ENCODE measurements around the gene DPYSL5.

Gene DPYSL5

DNA sequence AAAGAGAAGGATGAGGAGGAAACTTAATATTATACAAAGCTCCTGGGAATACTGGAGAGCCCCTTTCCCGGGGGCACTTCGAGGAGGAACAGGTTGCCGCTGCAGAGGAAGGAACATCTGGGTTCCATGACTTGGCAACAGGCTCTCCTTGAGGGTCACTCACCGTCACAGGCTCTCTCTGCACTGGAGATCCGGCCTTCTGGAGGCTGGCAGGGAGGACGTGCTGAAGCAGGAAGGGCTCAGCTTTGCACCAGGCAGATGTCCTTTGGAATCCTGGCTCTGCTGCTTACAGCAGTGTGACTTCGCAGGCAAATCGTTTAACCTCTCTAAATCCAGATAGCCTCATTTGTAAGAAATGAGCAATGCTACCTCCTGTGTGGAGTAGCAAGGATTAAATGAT, 2.9 kb upstream of the DPYSL5 start:
- no peak for DNase-seq (ENCODE audit: low read depth)

DNA sequence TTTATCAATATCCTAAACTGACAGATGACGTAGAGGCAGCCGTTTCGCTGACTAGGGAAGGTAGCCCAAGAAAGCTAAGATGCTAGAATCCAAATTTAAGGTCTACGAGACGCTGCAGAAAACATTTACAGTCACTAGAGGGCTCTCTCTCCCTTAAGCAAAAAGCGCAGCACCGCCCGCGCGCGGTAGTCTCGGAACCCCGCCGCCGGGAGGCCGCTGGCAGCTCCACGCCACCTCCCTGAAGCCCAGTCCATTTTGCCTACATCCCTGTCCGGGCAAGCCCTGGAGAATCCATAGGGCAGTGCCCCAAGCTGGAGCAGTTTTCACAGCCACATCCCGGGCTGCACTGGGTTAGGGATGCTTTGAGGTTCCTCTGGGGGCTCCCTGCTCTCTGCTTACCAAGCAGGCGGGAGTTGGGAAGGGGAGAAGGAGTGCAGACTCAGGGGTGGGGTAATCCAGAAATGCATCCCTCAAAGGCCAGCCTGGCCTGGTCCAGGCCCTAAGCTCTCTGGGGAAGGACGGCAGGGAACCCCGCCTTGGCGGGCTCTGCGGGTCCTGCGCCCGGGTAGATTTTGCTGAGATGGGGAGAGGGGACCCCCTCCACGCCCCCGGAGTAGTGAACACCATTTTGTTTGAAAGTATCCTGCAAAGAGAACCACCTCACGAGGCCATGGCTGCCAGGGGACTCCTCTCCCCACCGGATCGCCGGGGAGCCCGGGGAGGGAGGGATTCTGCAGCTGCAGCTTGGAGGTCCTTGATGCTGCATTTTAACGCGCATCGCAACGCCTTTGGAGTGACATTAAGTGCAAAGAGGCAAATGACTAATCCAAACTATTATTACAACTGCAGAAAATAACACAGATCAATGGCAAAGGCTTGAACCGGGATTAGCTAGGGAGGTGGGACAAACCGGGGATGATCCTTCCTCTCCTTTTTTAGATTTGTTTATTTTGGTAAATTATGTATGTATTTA, 1.3 kb upstream of the DPYSL5 start:
- DNase-seq (ENCODE audit: low read depth), result peak; percentile 46

DNA sequence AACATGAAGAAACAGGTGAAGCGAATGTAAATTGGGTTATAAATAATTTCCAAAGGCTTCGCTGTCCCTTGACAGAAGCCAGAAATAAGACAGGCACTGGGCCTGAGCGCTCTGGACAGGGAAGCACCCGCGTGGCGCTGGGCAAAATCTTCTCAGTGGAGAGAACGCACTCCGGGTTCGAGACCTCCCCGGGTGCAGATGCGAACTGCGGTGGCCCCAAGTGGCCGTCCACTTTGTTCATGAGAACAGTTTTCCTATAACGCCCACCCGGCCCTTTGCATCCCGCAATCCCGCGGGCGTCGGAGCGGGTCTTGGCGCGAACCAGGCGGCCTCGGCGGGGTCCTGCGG, 651 bp upstream of the DPYSL5 start:
- no peak for DNase-seq (ENCODE audit: low read depth)

DNA sequence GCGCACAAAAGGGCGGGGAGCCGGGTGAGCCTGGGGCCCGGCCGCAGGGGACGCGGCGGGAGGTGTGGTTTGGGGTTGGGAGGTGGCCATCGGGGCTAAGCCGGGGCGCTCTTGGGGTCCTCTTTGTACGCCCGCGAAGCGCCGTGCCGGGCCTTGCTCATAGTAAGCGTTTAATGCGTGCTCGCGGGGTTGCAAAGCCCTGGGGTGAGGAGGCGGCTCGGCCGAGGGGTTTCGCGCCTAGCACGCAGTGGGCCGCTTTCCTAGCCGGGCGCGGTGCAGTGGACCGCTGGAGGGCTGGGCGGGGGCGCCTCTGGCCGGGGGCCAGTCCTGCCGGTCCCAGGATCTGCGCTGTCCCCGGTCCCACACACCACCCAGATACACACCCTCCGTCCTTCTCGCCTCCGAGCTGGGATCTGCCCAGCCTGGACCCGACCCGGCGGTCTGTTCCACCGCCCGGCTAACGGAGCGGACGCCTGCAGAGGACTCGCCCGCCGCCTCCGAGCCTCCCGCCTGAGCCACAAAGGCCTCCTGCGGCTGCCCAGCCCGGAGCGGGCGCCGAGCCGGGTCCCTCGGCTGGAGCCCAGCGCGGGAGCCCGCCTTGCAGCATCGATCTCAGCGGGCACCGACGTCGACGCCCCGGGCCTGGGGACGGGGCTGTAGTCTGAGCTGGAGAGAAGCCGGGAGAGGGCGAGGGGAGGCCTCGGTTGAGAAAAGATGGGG, 564 bp downstream of the DPYSL5 start:
- DNase-seq (ENCODE audit: low read depth), result no peak

DNA sequence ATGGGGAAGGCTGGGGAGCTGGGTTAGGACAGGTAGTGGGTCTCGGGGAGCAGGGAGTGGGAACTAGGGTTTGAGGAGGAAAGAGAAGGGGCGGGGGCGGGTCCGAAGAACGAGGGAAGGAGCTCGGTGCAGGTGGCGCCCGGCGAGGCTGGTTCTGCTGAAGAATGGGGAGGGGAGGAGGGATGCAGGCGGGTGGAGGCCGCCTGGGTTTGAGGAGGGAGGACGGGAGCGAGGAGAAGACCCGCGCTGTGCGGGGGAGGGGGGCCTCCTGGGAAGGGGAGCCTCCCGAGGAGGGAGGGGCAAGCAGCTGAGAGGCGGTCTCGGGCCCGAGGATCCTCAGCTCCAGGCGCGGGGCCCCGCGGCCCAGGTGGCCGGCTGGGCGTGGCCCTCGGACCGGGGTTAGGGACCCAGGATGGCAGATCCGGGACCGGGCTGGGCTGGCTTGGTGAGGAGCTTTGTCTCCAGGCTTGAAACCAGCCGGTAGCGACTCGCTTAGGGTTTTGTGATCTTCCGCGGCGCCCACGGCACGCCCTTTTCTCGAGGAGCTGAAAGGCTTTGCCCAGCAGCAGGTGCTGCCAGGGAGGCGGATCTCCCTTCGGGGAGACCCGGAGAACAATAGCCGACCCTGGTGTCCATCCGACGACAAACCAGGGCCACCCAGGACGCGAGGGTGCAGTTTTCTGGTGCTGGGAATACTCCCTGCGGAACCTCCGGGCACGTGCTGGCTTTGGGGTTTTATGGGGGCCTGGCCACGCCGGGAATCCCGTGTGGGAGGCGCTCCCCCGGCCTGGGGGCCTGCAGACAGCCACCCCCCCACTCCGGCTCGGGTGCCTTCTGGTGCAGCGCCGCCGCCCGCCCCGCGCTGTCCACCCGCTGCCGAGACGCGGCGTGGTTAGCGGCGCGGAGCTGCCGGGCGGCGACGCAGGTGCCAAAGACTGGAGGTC, 1.4 kb downstream of the DPYSL5 start:
- DNase-seq (ENCODE audit: low read depth), result no peak

DNA sequence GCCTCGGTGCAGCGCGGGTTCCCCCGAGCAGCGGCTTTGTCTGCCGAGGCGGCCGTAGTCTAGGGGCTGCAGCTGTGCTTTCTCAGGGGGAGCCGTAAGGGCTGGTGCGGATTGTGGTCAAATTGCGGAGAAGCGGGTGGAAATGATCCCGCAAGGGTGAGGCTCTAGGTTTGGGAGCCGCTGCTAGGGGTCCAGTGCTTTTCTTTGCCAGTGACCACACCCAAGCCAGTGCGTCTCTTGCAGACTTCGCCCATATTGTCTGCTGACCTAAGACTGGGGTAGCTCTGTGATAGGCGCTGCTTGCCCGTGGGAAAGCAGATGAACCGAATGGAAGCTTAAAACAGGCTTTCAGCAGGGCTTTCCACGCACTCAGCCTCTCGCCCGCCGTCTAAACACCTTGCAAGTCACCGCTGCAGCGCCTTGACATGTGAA, 2.1 kb downstream of the DPYSL5 start:
- no peak for DNase-seq (ENCODE audit: low read depth)

DNA sequence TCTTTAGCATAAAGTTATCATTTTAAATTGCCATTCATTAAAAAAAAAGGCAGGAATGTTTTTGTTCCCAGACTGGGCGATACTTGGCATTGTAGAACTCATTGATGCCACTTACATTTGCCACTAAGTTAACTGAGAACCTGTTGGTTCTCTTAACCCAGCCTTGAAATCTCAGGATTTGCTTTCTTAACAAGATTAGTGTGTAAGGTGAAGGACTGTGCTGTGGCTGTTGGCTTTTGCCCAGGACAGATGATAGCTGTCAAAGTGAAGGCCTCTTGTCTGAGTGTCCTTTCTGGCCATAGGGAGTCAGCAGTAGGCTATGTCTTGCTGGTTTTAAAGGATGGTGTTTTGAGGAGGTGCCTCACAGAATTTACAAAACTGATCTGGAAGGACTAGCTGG, 2.6 kb downstream of the DPYSL5 start:
- no peak for DNase-seq (ENCODE audit: low read depth)

DNA sequence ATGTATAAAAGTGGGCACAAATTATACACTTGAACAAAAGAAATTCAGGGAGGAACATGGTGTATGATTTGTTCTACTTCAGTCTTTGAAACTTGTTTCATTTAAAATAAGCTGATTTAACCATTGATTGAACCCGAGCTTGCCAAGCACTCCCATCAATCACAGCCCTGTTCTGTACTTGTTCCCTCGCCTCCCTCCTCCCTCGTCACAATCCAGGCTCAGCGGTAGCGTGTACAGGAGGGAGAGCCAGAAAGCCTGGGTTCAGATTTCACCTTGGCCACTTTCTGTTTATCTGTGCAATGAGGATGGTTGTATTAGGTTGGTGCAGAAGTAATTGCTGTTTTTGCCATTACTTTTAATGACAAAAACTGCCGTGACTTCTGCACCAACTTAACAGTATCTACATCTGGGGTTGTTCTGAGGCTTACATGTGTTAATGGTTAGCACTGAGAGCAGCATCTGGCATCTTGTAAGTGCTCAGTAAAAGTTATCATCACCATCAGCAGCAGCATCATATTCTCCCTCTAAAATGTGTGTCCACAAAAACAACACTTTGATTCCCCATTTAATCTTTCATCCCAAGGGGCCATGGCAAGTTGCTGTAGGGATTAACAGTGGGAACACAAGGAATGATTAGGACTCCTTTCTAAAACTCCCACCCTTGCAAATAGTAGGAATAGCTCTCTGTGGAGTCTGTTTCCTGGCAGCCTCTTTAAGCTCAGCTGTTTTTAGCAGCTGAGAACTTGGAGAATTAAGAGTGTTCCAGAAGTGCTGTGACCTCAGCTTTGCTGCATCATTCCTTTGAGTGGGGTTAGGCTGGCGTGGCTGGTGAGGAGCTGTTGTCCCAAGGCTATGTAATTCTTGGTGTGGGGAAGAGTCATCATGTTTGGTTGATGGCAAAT, 4.7 kb downstream of the DPYSL5 start:
- no peak for DNase-seq (ENCODE audit: low read depth)

DNA sequence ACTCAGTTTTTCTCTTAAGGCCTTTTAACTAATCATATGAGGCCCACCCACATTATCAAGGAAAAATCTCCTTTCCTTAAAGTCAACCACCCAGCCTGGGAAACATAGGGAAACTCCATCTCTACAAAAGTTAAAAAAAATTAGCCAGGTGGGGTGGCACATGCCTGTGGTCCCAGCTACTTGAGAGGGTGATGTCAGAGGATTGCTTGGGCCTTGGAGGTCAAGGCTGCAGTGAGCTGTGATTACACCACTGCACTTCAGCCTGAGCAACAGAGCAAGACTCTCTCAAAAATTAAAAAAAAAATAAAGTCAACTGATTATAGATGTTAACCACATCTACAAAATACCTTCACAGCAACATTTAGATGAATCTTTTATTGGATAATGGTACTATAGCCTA, 5.8 kb downstream of the DPYSL5 start:
- DNase-seq (ENCODE audit: low read depth), result no peak

DNA sequence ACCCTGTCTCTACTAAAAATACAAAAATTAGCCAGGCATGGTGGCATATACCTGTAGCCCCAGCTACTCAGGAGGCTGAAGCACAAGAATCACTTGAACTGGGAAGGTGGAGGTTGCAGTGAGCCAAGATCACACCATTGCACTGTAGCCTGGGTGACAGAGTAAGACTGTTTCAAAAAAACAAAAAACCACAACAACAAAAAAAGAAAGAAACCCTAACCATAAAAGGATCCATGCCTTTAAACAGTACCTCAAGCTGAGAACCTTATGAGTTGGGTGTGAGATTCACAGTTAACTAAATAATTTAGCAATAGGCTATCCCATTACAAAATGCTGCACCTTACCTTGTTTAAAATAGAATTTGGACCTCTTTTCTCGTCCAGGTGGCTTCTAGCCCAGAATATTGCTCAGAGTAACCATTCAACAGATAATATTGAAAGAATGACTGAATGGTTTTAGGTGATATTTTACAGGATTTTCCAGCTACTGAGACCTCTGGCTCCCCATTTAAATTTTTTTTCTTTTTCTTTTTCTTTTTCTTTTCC, 6.4 kb downstream of the DPYSL5 start:
- no peak for DNase-seq (ENCODE audit: low read depth)

DNA sequence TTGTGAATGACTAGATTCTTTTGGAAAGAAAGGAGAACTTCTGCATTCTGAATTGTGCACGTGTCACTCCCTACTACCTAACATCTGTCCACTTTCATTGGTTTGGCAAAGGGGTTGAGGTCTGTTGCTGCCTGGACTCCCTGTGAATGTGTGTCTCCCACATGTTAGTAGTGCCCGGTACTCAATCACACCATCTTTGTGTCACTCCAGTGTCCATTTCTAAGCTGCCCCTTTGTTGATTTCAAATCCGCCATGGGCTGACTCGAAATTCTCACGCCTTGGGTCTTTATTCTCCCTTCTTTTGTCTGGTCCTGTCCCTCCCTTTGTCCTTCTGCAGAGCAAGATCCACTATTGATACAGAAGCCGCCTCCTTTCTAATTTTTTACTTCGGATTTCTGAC, 7.5 kb downstream of the DPYSL5 start:
- DNase-seq (ENCODE audit: low read depth), result no peak

DNA sequence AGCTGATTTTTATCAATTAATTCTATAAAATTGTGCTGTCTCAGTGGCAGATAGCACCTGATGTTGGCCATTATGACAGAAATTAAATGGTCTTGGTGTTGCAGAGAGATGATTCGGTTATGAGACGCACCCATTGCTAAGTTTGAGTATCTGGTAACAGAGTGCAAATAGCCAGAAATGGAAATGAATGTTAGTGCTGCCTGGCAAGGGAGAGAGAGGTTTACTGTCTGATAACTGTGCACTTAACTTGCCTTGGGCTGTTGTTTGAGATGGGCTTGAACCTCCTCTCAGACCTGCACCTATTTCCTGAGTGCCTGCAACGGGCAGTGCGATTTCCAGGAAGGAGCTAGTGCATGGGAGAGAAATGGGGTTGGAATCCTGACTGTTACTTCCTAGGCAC, 11.7 kb downstream of the DPYSL5 start:
- no peak for DNase-seq (ENCODE audit: low read depth)

DNA sequence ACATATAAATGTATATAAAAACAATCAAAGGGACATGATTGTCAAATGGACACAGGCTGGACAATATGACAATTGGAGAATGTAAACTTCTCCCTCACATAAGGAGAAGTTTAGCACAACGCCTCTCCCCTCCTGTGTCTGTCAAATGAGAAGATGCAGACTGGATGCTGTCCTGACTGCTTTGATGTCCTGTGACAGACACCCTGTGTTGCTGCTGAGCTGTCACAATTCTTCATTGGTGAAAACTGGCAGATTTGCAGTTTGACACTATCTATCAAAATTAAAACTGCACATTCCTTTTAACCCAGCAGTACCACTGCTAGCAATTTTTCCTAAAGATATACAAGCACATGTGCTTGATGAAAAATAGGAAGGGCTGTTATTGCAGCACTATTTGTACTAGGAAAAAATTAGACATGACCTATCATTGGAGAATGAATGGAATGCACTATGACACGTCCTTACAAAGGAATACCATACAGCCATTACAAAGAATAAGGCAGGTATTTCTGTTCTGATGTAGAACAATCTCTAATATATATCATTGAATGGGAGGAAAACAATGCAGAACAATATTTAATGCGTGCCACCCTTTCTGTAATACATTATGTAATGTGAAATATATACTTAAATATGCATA, 12.4 kb downstream of the DPYSL5 start:
- DNase-seq (ENCODE audit: low read depth), result no peak

DNA sequence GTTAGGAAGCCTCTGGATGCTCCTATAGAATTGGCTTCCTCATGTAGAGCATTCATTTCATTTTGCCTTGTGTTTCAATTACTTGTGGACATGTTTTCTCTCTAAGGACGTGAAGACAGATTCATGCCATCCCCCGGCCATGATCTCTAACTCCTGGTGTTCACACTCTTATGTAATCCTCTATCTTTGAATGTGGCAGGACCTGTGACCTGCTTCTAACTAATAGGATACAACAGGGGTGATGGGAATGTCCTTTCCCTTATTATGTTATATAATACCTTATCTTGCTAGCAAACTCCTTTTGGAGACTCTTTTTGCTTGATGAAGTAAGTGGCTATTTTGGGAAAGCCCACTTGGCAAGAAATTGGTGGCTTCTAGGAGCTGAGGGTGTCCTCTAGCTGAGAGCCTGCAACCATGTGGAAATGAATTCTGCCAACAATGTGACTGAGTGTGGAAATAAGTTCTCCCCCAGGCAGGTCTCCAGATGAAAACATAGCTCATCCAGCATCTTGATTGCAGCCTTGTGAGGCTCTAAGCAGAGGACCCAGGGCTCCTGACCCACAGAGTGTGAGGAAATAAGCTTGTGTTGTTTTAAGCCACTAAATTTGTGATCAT, 13.8 kb downstream of the DPYSL5 start:
- DNase-seq (ENCODE audit: low read depth), result no peak

DNA sequence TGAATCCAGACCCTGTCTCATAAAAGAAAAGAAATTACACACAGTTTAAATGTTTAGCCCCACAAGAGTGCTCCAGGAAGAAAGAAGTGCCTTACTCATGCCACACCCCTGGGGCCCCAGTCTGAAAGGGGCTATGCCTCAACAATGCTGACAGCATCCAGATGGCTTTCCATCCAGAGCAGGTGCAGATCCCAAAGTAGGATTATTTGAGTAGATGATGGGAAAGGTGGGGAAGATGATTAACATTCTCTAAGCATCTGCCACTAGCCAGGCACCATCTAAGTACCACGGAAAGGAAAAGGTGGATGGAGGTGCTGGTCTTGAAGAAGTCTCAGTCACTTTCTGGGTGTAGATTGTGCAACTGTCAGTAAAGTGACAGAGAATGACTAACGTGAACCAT, 16.3 kb downstream of the DPYSL5 start:
- DNase-seq (ENCODE audit: low read depth), result no peak

DNA sequence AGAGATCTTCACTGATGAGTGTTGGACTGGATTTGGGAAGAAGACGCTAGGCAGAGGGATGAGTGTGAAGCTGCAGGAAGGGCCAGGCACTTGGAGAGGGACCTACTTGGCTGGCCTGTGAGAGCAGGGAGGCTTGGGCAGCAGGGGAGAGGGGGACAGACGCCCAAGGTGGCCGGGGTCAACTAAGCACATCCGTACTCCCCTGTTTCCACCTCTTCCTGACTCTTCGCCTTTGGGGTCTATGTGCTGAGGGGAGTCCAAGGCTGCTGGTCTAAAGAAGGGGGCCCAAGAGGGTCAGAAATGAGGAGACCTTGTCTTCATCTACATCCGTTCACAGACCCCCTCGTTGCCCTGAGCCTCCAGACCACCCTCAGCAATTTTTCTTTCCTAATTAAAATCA, 16.7 kb downstream of the DPYSL5 start:
- DNase-seq (ENCODE audit: low read depth), result no peak

DNA sequence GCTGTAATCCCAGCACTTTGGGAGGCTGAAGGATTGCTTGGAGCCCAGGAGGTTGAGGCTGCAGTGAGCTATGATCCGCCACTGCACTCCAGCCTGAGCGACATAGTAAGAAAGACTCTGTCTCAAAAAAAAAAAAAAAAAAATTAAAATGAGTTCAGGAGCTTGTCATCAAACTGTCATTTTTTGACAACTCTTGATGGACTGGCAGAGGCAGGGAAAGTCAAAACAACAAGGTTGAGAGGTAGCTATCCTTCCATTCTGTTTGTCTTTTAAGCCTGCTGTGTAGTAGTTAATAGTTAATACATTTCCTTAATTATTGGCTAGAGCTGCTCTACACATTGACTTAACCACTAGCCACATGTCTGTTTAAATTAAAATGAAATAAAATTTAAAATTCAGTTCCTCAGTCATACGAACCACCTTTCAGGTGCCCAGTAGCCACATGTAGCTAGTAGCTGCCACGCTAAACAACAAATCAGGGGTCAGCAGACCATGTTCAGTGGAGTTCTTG, 22.7 kb downstream of the DPYSL5 start:
- DNase-seq (ENCODE audit: low read depth), result no peak

DNA sequence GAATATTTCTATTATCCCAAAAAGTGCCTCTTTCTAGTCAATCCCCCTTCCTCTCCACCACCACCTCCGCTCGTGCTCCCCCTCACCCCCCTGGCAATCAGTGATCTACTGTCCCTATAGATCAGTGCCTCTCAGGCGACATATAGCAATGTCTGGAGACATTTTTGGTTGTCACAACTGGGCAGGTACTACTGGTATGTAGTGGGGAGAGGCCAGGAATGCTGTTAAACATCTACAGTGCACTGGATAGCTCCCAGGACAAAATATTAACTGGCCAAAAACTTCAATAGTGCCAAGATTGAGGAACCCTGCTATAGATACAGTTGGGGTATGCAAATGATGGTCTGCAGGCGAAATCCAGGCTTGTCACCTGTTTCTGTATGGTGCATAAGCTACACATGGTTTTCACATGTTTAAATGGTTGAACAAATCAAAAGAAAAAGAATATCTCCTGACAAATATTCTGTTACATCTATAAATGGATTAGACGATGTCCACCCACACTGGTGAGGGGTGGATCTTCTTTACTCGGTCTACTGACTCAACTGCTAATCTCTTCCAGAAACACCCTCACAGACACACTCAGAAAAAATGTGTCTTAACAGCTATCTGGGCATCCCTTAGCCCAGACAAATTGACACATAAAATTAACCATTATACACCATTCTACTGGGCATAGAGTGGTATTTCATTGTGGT, 25.5 kb downstream of the DPYSL5 start:
- no peak for DNase-seq (ENCODE audit: low read depth)

DNA sequence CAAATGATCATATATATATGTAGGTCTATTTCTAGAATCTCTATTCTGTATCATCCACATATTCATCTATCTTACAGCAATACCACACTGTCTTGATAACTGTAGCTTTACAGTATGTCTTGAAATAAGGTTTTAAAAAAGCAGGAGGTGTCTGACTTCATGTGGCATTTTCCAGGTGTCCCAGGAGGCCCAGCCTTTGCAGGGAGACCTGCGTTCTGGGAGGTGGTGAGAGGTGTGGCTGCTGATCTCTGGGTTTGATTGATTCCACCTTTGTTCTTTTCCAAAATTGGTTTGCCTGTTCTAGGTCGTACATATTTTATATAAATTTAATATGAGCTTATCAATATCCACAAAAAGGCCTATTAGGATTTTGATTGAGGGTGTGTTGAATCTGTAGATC, 26.6 kb downstream of the DPYSL5 start:
- DNase-seq (ENCODE audit: low read depth), result no peak

Data from stromal cell of bone marrow (primary cell).